Parathyroid adenoma (tissue), 2 donors: ENCODE data around the gene UNC13A.

Experiments
- H2AFZ ChIP-seq: fragments of 300-600 bp; sonication (generic); one replicate; pipeline ENCODE4 v1.7.0; 2017; ENCODE audit warnings: antibody characterized with exemption, mild to moderate bottlenecking
- H3K27ac ChIP-seq: fragments of 300-600 bp; sonication (generic); one replicate; pipeline ENCODE4 v1.7.0; 2017
- H3K27me3 ChIP-seq: fragments of 300-600 bp; sonication (generic); one replicate; pipeline ENCODE4 v1.7.0; 2017; ENCODE audit warnings: low read length; ENCODE audit not compliant: control insufficient read depth, insufficient read depth
- H3K36me3 ChIP-seq: fragments of 300-600 bp; sonication (generic); one replicate; pipeline ENCODE4 v1.7.0; 2017; ENCODE audit warnings: low read length; ENCODE audit not compliant: control insufficient read depth, insufficient read depth
- H3K4me1 ChIP-seq: fragments of 300-600 bp; sonication (generic); one replicate; pipeline ENCODE4 v1.7.0; 2017; ENCODE audit warnings: control low read depth
- H3K4me2 ChIP-seq: fragments of 300-600 bp; sonication (generic); one replicate; pipeline ENCODE4 v1.7.0; 2017; ENCODE audit warnings: low read length
- H3K4me3 ChIP-seq: fragments of 300-600 bp; sonication (generic); one replicate; pipeline ENCODE4 v1.7.0; 2017; ENCODE audit warnings: low read depth, low read length
- H3K79me2 ChIP-seq: fragments of 300-600 bp; sonication (generic); one replicate; pipeline ENCODE4 v1.7.0; 2017; ENCODE audit warnings: control low read depth
- H3K9ac ChIP-seq: fragments of 300-600 bp; sonication (generic); one replicate; pipeline ENCODE4 v1.7.0; 2017; ENCODE audit warnings: mild to moderate bottlenecking
- H3K9me3 ChIP-seq: fragments of 300-600 bp; sonication (generic); one replicate; pipeline ENCODE4 v1.7.0; 2017; ENCODE audit warnings: low read length; ENCODE audit not compliant: control insufficient read depth
- CTCF ChIP-seq: fragments of 300-600 bp; sonication (generic); IDR thresholded peaks from one replicate; pipeline ENCODE4 v1.7.0; 2017; ENCODE audit warnings: antibody characterized with exemption, mild to moderate bottlenecking
- donor health status: primary hyperparathyroidism.

The UNC13A gene

GRCh38 chr19:17633700-17634099 is 54.5 kb downstream of the UNC13A start:
- no peaks in the 10 kb centered on the region for H3K36me3 ChIP-seq
- H3K4me2 ChIP-seq: no peak overlapping the region
- no peak overlapping the region for H3K4me3 ChIP-seq
- TF ChIP-seq CTCF: no peak
- H2AFZ ChIP-seq: no peak overlapping the region
- H3K9ac ChIP-seq: no peak overlapping the region
- H3K79me2 ChIP-seq: no peaks in the 10 kb centered on the region
- H3K27me3 ChIP-seq: no peaks in the 10 kb centered on the region
- no peaks in the 10 kb centered on the region for H3K9me3 ChIP-seq
- no peaks in the 10 kb centered on the region for H3K4me1 ChIP-seq
- no peak overlapping the region for H3K27ac ChIP-seq

GRCh38 chr19:17632577-17632976 is 55.6 kb downstream of the UNC13A start:
- Histone ChIP-seq H3K36me3 (no peaks in the 10 kb centered on the region), H3K27me3 (no peaks in the 10 kb centered on the region), H3K79me2 (no peaks in the 10 kb centered on the region), H3K4me2 (no peak overlapping the region), H3K27ac (no peak overlapping the region), H3K9me3 (no peaks in the 10 kb centered on the region), H3K4me3 (no peak overlapping the region), H3K9ac (no peak overlapping the region), H3K4me1 (no peaks in the 10 kb centered on the region), H2AFZ (no peak overlapping the region)
- no peak for TF ChIP-seq CTCF

DNA sequence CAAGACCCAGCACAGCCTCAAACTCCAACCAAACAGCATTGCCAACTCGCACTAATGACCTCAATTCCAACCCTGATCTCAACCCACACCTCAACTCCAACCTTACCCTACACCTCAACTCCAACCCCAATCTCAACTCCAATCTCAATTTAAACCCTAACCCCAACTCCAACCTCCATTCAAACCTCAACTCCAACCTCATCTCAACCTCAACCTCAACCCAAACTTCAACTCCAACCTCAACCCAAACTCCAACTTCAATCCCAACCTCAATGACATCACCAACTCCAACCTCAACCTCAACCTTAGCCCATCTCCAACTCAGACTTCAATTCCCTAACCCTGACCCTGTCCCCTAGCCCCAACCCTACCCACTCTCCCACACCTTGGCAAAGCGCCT is 58.4 kb downstream of the UNC13A start:
- no peaks in the 10 kb centered on the region for H3K9me3 ChIP-seq
- no peaks in the 10 kb centered on the region for H3K4me1 ChIP-seq
- no peak overlapping the region for H3K27ac ChIP-seq
- no peak overlapping the region for H3K9ac ChIP-seq
- no peak overlapping the region for H2AFZ ChIP-seq
- no peak for TF ChIP-seq CTCF
- no peaks in the 10 kb centered on the region for H3K27me3 ChIP-seq
- H3K79me2 ChIP-seq: no peaks in the 10 kb centered on the region
- H3K4me2 ChIP-seq: no peak overlapping the region
- no peaks in the 10 kb centered on the region for H3K36me3 ChIP-seq
- H3K4me3 ChIP-seq: no peak overlapping the region

GRCh38 chr19:17627921-17628320 is 60.2 kb downstream of the UNC13A start:
- H3K4me2 ChIP-seq: no peak overlapping the region
- no peaks in the 10 kb centered on the region for H3K79me2 ChIP-seq
- no peaks in the 10 kb centered on the region for H3K36me3 ChIP-seq
- no peak for TF ChIP-seq CTCF
- no peak overlapping the region for H3K4me3 ChIP-seq
- H3K9me3 ChIP-seq: no peaks in the 10 kb centered on the region
- no peak overlapping the region for H3K27ac ChIP-seq
- H2AFZ ChIP-seq: no peak overlapping the region
- H3K4me1 ChIP-seq: no peaks in the 10 kb centered on the region
- H3K9ac ChIP-seq: no peak overlapping the region
- H3K27me3 ChIP-seq: no peaks in the 10 kb centered on the region

- Histone ChIP-seq H2AFZ (no peak overlapping the region), H3K4me3 (no peak overlapping the region), H3K4me1 (no peaks in the 10 kb centered on the region), H3K36me3 (no peaks in the 10 kb centered on the region), H3K27ac (no peak overlapping the region), H3K9me3 (no peaks in the 10 kb centered on the region), H3K9ac (no peak overlapping the region), H3K27me3 (no peaks in the 10 kb centered on the region), H3K79me2 (no peaks in the 10 kb centered on the region), H3K4me2 (no peak overlapping the region)
- TF ChIP-seq CTCF: no peak
Observed at GRCh38 chr19:17627161-17627560, 61.0 kb downstream of the UNC13A start.
